Measurements from ENCODE around the gene NYNRIN.

NYNRIN gene

DNA sequence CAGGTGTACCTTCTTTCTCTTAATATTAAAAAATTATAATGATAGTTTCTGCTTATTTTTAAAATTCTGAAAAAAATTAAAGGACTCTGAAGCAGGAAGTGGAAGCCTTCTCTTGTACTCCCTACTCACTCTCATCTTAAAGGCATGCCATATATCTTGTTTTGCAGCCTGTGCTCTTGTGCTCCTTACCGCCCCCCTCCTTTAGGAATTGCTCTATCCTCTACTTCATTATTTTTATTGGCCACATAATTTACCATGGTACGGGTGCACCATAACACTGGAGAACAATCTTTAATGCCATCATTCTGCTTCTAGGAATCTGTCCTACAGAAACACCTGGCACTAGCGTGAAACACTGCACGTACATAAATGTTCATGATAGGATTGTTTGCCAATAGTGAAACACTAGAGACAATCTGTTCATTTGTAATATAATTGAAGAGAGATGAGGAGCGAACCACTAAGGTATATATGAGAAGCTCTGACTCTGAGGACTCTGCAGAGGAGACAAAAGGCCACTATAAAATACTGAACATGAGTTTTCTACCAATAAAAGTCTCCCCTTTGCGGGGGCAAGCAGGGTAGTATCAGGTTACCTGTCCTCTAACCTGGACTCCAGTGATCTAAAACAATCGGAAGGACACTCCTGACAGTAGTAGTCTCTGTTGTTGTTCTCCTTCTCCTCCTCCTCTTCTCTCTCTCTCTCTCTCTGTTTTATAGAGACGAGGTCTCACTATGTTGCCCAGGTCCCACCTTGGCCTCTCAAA lies 6.3 kb upstream of the NYNRIN start:
- peak; percentile 75 for DNase-seq

DNA sequence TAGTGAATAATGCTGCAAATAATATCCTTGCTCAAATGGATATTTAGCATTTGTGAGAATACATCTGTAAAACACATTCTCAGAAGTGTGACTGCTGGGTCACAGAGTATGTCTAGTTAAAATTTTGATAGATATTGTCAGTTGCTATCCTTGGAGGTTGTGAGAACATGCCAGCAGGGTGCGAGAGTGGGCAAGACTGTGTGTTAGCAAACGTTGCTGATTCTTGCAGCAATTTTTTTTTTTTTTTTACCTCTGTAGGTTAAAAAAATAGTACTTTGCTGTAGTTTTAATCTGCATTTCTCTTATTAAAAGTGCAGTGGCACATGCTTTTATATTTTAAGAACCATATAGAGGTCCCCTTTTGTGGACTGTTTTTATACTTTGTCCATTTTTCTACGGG lies 4.5 kb upstream of the NYNRIN start:
- DNase-seq, result no peak

DNA sequence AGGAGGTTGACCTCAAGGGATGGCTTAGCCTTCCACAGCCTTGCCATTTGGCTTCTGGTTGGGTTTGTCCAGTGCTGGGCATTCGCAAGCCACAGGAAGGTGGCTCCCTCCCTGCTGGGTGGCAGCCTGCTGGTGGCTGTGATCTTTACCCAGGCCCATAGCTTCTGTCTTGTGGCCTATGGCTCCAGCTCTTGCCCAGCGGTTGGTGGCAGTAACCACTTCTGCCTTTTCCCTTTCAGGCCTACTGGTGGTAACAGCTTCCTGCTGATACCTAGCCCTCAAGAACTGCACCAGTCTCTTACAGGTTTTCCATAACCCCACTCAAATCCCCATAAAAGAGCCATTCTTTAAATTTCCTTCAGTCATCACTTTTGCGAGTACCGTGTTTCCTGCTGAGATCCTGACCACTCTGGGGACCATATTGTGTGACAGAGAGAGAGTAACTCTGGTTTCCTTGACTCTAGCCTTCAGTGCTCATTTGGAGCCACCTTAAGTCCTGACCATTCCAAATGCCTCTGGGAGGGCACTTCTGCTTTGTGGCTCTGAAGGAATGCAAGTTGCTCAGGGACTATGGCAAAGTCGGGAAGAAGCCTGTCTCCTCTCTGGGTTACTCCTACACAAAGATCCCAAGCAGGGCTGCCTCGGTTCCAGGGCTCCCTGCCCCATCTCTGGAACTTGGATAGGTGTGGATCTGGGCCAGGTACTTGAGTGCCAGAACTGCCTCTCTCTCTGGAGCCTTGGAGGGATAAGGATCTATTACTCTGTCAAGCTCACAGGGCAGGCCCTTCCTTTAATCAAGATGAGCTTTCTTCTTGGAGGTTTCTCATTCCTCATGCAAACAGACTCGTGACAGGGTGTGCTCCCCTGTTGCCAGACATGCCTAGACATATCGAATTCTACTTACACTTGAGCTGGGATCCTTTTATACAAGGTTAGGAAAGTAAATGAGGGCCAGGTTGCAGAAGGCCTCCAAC lies 2.9 kb upstream of the NYNRIN start:
- no peak for DNase-seq

DNA sequence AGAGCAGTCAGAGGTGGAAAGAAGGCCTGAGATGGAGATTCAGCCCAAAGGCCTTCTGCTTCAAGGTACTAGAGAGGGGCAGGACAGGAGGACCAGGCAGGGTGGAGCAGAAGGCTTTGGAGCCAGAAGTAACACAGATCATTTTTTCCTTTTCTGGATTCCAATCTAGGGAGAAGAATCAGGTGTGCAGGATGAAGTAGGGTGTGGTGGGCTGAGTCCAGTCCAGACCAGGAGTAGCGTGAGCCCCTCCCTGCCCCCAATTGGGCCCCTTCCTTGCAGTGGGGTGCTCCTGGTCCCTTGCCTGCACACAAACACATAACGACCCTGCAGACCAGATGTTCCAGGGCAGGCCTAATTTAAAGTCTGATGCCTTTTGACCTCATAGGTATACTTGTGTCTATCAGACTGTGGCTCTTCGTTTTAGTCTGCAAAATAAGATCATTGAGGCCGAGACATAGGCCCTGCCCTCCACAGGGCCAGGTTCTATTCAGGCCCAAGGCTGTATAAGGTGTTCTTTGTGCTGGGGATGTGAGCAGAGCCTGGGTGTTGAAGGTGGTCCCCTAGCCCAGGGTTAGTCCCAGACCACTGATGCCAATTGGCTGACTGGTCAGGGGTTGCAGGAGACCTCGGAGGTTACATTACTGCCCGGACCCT lies 1.0 kb upstream of the NYNRIN start:
- DNase-seq, result no peak

DNA sequence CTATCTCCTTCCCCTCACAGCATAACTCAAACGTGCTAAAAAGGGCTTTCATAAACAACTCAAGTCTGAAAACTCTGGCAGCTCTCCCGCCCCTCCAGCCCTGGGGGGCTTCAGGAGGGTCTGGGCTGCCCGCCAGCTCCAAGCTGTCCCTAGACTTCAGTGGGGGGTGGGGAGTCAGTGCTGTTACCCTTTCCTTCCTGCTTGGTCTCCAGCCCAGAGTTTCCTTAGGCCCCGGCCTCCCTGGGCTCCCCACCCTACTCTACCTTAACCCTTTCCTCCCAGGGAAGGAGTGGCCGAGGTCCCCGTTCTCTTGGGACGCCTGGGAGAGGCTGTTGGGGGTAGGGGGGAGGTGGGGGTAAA lies 530 bp upstream of the NYNRIN start:
- no peak for DNase-seq

DNA sequence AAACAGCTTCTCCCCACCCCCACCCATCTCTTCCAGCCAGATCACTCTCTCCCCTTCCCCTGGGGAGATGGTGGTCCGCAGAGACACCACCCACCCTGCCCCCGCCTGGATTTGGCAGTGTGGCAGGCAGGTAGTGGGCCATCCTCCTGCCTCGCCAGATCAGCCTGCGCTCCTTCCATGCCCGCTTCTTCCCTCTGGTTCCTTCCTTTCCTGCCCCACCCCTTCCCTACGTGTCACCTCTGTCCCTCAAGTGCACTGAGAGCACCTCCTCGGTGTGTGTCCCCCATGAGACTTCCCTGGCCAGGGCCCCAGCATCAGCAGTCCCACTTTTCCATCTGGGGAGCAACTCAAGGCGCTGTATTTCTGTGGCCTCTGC lies 632 bp downstream of the NYNRIN start:
- DNase-seq, result no peak

DNA sequence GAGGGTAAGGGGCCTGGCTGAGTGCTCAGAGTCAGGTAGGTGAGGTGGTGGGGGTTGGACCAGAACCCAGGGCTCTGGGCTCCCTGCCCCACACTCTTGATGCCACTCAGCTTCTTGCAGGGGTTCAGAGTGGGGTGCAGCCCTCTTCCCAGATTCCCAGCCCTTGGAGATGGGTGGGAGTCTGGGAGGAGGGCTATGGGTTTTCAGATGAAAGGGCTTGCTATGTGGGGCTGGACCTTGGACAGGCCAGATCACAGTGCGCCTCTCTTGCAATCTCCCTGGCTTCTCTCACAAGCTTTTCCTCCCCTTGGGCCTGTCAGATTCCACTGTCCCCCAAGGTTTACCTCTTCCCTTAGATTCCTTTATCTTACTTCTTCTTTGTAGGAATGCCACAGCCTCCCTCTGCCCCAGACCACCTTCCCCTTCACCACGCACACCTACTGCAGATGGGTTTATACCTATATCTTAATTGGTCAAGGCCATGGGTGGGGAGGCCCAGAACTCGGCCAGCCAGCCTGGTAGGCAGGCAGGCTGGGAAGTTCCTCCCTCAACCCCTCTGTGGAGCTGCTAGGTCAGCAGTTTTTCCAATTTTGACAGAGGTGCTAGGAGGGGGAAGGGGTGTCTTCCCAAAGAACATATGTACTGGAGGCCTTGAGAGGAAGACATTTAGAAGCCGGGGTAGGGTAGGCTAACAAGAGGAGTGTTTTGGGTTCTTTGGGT lies 1.4 kb downstream of the NYNRIN start:
- DNase-seq, result no peak

DNA sequence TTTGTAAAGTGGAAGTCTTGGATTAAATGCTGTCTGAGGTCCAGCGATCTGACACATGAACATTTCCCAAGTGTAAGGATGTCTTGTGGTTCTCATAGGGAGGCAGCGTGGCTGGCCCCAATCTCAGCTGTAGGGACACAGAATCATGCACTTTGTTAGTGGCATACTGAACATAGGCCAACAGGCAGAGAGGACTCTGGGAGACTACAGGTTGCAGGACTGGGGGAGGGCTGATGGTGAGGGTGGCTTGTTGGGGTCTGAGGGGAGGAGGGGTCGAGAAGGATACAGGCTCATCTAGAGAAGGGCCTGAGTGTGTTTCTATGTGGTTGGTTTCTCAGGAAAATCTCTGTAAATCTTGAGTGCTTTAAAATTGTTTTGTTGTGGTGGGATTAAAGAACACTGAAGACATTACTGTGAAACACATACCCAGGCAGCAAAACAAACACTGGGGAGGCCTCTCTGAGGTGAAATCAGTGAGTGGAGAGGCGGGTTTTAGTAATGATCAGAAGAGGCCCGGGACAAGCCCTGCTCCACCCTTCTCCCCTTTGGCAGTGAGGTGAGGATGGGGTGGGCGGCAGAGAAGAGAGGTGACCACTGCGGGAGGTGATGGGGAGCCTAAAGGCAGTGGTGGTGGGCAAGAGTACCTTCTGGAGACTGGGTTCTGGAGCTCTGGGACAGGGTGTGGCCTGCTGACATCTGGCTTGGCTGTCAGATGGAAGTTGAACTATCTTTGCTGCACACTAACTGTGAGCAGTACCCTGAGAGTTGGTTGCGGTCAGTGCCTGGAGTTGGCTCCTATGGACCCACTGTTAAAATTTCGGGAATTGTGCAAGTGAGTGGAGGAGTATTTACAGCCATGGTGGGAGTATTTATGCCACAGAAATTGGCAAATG lies 3.3 kb downstream of the NYNRIN start:
- no peak for DNase-seq

DNA sequence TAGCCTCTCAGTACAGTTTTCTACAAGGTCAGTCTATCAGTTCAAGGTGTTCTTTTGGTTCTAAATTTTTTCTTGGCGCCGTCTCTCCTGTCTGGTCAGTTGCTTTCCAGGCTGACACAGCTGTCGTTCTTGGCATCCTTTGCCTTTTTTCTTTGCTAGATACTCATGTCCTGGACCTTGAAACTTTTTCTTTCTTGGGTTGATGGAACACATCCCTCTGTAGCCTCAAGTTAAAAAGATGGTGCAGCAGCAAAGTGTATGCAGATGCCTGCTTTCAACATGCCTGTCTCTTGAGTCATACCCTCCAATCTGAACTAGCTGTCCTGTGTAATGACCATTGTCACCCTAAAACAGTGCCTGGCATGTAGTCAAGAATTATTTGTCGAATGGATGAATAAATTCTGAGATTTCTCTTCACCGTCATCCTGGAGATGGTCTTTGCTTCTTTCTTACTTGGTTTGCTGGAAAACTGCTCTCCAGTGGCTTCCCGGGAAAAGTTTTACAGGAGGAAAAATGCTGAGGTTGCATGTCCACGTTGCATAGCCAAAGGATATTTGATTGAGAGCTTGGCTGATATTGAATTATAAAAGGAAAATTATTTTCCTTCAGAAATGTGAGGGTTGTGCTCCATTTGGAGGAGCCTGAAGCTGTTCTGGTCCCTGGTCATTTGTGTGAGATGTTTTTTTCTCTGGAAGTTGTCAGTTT lies 4.6 kb downstream of the NYNRIN start:
- no peak for DNase-seq

DNA sequence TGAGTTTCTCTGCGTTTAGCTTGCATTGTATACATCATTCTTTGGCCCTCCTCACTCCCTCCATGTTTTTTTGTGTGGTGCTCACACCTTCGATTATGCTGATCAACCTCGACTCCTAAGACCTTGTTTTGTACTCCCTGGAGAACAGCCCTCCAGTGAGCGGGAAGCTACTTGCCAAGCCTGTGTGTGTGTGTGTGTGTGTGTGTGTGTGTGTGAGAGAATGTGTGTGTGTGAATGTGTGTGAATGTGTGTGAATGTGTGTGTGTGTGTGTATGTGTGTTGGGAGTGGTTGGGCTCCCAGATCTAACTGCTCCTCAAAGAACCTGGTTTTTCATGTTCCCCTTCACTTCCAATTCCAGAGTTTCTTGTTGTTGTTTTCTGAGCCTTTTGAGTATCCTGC lies 6.0 kb downstream of the NYNRIN start:
- DNase-seq, result no peak

DNA sequence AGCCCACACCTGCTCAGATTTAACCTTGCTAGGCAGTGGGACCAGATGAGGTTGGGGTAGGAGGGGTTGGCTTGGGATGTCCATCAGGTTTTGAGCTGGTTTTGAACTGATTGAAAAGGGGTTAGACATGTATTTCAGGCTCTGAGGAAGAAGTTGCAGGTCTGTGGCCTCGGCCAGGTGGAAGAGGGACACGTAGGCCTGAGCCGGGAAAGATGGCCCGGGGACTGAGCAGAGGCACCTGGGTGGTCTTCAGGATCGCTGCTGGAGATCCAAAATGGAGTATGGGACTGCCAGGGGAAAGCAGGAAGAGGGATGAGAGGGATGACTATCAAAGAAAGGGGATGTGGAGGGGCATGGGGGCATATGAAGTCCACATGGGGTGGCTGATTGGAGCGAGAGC lies 7.6 kb downstream of the NYNRIN start:
- DNase-seq, result no peak

DNA sequence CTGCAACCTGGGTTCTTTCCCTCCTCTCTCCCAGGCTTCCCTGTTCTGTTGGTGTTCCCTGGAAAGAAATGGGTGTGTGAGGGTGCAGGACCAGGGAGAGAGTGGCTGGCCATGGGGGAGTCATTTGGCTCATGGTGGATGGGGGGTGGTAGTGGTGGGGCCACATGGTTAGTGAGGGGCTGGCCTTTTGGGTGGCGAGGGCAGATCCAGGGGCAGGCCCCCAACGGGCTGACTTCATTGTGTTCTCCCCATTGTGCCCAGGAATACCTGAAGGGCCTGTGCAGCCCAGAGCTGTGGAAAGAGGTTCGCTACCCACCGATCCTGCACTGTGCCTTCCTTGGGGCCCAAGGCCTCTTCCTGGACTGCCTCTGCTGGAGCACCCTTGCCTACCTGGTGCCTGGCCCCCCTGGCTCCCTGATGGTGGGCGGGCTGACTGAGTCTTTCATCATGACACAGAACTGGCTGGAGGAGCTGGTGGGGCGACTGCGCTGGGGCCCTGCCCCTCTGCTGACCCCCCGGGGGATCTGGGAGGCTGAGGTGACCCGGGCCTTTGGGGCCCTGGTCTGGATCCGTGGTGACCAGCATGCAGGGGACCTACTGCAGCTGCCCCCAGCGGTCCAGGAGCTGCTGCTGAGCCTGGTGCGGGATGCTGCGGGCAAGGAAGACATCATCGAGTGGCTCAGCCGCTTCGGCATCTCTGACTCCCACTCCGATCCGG lies 9.0 kb downstream of the NYNRIN start:
- no peak for DNase-seq

DNA sequence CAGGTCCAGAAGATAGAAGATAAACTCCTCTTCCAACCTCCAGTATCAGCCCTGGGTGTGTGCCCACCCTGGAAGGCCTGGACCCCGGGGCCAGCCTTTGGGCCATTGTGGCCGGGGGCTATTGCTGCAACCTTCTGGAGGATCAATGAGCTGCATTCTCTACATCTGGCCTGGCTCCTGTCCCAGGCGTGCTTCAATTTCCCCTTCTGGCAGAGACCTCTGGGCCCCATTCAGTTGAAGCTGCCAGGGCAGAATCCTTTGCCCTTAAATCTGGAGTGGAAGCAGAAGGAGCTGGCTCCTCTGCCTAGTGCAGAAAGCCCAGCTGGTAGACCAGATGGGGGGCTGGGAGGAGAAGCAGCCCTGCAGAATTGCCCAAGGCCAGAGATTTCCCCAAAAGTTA lies 10.0 kb downstream of the NYNRIN start:
- DNase-seq, result no peak

DNA sequence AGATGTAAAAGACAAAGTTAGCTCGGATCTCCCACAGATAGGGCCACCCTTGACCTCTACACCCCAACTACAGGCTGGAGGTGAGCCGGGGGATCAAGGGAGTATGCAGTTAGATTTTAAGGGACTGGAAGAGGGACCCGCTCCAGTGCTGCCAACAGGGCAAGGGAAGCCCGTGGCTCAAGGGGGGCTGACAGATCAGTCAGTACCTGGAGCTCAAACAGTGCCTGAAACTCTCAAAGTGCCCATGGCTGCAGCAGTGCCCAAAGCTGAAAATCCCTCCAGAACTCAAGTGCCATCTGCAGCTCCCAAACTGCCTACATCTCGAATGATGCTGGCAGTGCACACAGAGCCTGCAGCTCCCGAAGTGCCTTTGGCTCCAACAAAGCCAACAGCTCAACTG lies 10.4 kb downstream of the NYNRIN start:
- no peak for DNase-seq

DNA sequence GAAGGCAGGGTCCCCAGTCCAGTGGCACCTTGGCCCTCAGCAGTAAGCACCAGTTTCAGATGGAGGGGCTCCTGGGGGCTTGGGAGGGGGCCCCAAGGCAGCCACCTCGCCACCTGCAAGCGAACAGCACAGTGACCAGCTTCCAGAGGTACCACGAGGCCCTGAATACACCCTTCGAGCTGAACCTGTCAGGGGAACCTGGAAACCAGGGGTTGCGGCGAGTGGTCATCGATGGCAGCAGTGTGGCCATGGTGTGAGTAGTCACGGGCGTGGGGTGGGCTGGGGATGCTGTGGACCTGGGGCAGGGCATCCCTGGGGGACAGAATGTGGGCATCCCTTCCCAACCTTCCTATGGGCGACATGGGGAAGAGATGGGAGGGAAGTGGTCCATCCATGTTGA lies 11.2 kb downstream of the NYNRIN start:
- no peak for DNase-seq

DNA sequence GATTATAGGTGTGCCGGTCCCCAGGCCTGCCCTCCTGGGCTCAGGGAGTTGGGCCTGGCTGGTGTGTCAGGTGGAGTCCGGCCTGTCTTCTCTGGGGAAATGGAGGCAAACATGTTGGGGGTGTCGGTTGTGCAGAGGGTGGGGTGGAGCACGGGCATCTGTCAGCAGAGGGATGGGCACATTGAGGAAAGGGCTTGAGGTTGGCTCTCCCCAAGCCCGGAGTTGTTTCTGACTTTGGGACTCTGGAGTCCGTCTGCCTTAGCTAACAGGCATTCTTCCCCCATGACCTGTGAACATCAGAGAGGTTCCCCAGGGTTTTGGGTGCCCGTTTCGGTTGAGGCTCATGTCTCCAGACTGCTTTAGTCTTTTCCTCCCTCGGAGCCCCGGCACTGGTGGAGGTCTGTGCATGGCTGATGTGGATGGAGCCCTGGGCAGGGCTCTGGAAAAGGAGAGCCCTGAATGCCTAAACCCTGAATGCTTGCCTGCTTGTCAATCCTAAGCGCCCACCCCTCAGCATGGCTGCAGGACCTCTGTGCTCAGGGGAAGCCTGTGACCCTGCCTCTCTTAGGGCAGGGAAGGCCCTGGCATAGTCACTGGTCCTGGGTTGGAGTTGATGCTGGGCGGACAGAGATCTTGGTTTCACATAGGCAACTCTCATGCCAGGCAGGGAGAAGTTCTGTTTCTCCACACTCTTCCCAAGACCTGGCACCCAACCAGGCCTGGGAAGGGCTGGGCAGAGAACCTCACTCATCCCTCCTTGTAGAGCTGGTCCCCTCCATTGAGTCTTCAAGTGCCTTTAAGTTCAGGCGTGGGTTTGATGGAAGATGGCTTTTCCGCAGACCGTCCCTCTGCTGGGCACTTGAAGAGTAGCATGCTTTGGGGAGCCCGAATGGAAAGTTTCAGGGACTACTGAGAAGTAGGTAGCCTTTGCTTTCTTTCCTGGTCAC lies 12.9 kb downstream of the NYNRIN start:
- DNase-seq, result no peak

DNA sequence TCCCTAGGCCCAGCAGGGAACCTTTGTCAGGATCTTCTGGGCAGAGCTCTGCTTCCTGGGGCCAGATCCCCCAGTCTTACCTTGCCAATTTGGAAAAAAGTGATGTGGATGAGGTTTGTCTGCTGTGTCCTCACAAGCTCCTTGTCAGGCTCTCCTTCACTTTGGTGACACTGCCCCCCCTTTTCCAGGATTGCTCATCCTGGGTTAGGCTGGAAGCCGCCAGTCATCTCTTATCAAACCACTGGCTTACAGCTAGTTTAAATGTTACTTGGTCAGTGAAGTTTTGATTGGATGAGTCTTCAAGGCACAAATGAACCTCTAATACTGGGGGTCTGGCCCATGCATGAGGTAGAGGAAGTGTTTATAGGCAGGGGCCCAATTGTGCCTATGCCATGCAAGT lies 15.3 kb downstream of the NYNRIN start:
- no peak for DNase-seq

DNA sequence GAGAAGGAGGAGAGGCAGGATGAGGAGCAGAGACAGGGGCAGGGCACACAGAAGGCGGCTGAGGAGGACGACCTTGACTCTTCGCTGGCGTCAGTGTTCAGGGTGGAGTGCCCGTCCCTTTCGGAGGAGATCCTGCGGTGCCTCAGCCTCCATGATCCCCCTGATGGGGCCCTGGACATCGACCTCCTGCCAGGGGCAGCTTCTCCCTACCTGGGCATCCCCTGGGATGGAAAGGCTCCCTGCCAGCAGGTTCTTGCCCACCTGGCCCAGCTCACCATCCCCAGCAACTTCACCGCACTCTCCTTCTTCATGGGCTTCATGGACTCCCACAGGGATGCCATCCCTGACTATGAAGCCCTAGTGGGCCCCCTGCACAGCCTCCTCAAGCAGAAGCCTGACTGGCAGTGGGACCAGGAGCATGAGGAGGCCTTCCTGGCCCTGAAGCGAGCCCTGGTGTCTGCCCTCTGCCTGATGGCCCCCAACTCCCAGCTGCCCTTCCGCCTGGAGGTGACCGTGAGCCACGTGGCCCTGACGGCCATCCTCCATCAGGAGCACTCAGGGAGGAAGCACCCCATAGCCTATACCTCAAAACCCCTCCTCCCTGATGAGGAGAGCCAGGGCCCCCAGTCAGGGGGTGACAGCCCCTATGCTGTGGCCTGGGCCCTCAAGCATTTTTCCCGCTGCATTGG lies 16.1 kb downstream of the NYNRIN start:
- no peak for DNase-seq
